AG04450 (cell line): ENCODE results near the gene SAP30BP. TPM values are rescaled to one million over a fixed set of nuclear protein-coding genes. Genes with fewer than 3 reads are reported as not detected.

Experiments
- CTCF ChIA-PET: fragments of 300-600, 350-600 bp; formaldehyde crosslinking; extraction: SDS; loops from one replicate; lab custom pipeline; 2022; ENCODE audit warnings: antibody characterized with exemption, inconsistent platforms; lab: Charles Lee
- POLR2A ChIA-PET: fragments of 350-600 bp; formaldehyde crosslinking; extraction: SDS; loops from one replicate; lab custom pipeline; 2021; ENCODE audit warnings: antibody characterized with exemption, inconsistent platforms; lab: Yijun Ruan, JAX
- DNase-seq: peaks from one replicate; pipeline ENCODE4 v3.0.0-alpha.2; 2011; ENCODE audit warnings: low read depth, low spot score
- H3K27ac ChIP-seq: one replicate; pipeline ENCODE4 v1.5.1; 2012; ENCODE audit warnings: low read depth, low read length, control low read depth
- H3K27me3 ChIP-seq: one replicate; pipeline ENCODE4 v1.6.0; 2012; ENCODE audit warnings: low read length; ENCODE audit not compliant: control insufficient read depth, insufficient read depth
- H3K4me3 ChIP-seq: 2 replicates; pipeline ENCODE4 v1.5.1; 2011; ENCODE audit warnings: mild to moderate bottlenecking, low read depth, low read length, control low read depth
- H3K9me3 ChIP-seq: 2 replicates; pipeline ENCODE4 v1.5.1; 2012; ENCODE audit warnings: low read length; ENCODE audit not compliant: control insufficient read depth, insufficient read depth
- CTCF ChIP-seq: IDR thresholded peaks from 2 replicates; pipeline ENCODE4 v1.5.1; 2011; ENCODE audit warnings: low read depth, low read length, control low read depth, inconsistent platforms
- polyA plus RNA-seq: library from polyadenylated mRNA; depleted of rRNA; stranded (reverse); fragments of >200 nt; gene quantifications from 2 replicates; pipeline ENCODE4 v1.2.3, GENCODE V29; 2011

Gene SAP30BP
- polyA plus RNA-seq, 1 experiment = 75.4 TPM

GRCh38 chr17:75720656-75721462, 53.7 kb downstream of the SAP30BP start, which contains the start of gene ITGB4:
TSS of gene ITGB4 (plus strand) at chr17:75721459. CDS start at chr17:75724704, 3,245 bp downstream.
- peaks cover 43% of the 10 kb centered on the region for H3K27me3 ChIP-seq
- H3K27ac ChIP-seq = no peak within 1 kb of the TSS
- ChIA-PET CTCF (interaction anchor here (1.0 kb wide), 1 partner anchor 27 kb away, joined by 3 read pairs; no protein-coding TSS in a partner anchor), POLR2A (interaction anchor here (0.6 kb wide), 1 partner anchor 16 kb away, joined by 3 read pairs; no protein-coding TSS in a partner anchor)
- H3K9me3 ChIP-seq = no peaks in the 10 kb centered on the region; the same call in 1 of the 2 replicates
- TF ChIP-seq CTCF = no peak
- peak within 1 kb of the TSS; percentile 25; the same call in 1 of the 2 replicates for H3K4me3 ChIP-seq
- no peak for DNase-seq

- ChIA-PET CTCF (interaction anchor here (1.0 kb wide), 1 partner anchor 26 kb away, joined by 3 read pairs; no protein-coding TSS in a partner anchor), POLR2A (interaction anchor here (0.5 kb wide), 1 partner anchor 26 kb away, joined by 3 read pairs; no protein-coding TSS in a partner anchor)
- TF ChIP-seq CTCF = no peak
- Histone ChIP-seq H3K4me3 (peak overlapping the region; percentile 25; the same call in 1 of the 2 replicates), H3K27me3 (peaks cover 43% of the 10 kb centered on the region), H3K9me3 (no peaks in the 10 kb centered on the region; the same call in 1 of the 2 replicates), H3K27ac (no peak overlapping the region)
- DNase-seq = no peak
Observed at GRCh38 chr17:75721463-75722011, 54.4 kb downstream of the SAP30BP start.

GRCh38 chr17:75722076-75722475, 54.9 kb downstream of the SAP30BP start:
- CTCF ChIA-PET = interaction anchor here (1.0 to 1.7 kb wide), 2 partner anchors 25 to 31 kb away, joined by 3 to 5 read pairs; no protein-coding TSS in a partner anchor
- DNase-seq = no peak
- no peak for TF ChIP-seq CTCF
- no peak overlapping the region for H3K4me3 ChIP-seq
- H3K27ac ChIP-seq = no peak overlapping the region
- POLR2A ChIA-PET = interaction anchor here (0.5 kb wide), 1 partner anchor 26 kb away, joined by 3 read pairs; no protein-coding TSS in a partner anchor
- H3K9me3 ChIP-seq = no peaks in the 10 kb centered on the region; the same call in 1 of the 2 replicates
- H3K27me3 ChIP-seq = peaks cover 44% of the 10 kb centered on the region

- CTCF ChIA-PET = interaction anchor here (1.0 to 1.7 kb wide), 2 partner anchors 25 to 31 kb away, joined by 3 to 5 read pairs; no protein-coding TSS in a partner anchor
- H3K4me3 ChIP-seq = no peak overlapping the region
- no peaks in the 10 kb centered on the region; the same call in 1 of the 2 replicates for H3K9me3 ChIP-seq
- DNase-seq = no peak
- H3K27me3 ChIP-seq = peaks cover 46% of the 10 kb centered on the region
- TF ChIP-seq CTCF = no peak
- H3K27ac ChIP-seq = no peak overlapping the region
- POLR2A ChIA-PET = no interaction called here
Observed at GRCh38 chr17:75722542-75723095, 55.5 kb downstream of the SAP30BP start.
